Osteocyte (in vitro differentiated cells): Measurements from ENCODE around the gene ATG2B. TPM values are rescaled to one million over a fixed set of nuclear protein-coding genes. Genes with fewer than 3 reads are reported as not detected.

Experiments
- DNase-seq: peaks from one replicate; pipeline ENCODE4 v3.0.0; 2021; ENCODE audit warnings: mixed read lengths; ENCODE audit not compliant: unreplicated experiment; ENCODE audit errors: extremely low spot score
- H3K27ac Mint-ChIP-seq: one replicate; pipeline ENCODE4 v1.8.0; 2021; ENCODE audit warnings: mild to moderate bottlenecking, mixed read lengths; ENCODE audit not compliant: unreplicated experiment
- H3K27me3 Mint-ChIP-seq: one replicate; pipeline ENCODE4 v1.8.0; 2021; ENCODE audit warnings: mixed read lengths; ENCODE audit not compliant: unreplicated experiment
- H3K36me3 Mint-ChIP-seq: one replicate; pipeline ENCODE4 v1.8.0; 2021; ENCODE audit warnings: mixed read lengths; ENCODE audit not compliant: unreplicated experiment
- H3K4me1 Mint-ChIP-seq: one replicate; pipeline ENCODE4 v1.8.0; 2021; ENCODE audit warnings: mixed read lengths; ENCODE audit not compliant: unreplicated experiment
- H3K4me3 Mint-ChIP-seq: one replicate; pipeline ENCODE4 v1.8.0; 2021; ENCODE audit warnings: mild to moderate bottlenecking, moderate library complexity, mixed read lengths; ENCODE audit not compliant: unreplicated experiment
- H3K9me3 Mint-ChIP-seq: one replicate; pipeline ENCODE4 v1.8.0; 2021; ENCODE audit warnings: mixed read lengths; ENCODE audit not compliant: unreplicated experiment
- total RNA-seq: library from RNA; stranded (reverse); gene quantifications from 2 replicates; pipeline ENCODE4 v1.2.1, GENCODE V29; 2021
- TF ChIP-seq, protein P1 (sequence below): fragments of 200-600 bp; sonication (generic); IDR thresholded peaks from 2 replicates; pipeline ENCODE4 v1.5.0; 2021; ENCODE audit warnings: antibody characterized with exemption, mild to moderate bottlenecking, moderate library complexity

ATG2B gene
- total RNA-seq, 1 donor from 2014 or later, result 26.9 TPM

DNA sequence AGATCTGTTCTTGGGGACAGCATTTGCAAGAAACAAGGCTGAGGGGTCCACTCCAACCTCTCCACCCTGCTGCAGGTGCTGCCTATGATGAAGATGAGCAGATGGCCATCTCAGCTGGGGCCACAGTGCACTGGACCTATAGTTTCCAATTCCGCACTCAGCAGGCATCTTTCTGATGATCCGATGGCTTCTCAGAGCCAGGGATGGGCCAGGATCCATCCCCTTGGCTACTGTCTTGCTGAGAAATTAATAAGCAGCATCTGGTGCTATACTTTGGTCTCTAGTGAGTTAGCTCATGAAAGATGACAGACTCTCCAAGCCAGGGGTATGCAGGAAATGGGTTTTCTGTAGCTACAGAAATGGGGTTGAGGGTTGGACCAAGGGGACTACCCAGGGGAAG, 125.5 kb downstream of the ATG2B start:
- H3K9me3 Mint-ChIP-seq, result no peaks in the 10 kb centered on the region
- TF ChIP-seq, protein P1, sequence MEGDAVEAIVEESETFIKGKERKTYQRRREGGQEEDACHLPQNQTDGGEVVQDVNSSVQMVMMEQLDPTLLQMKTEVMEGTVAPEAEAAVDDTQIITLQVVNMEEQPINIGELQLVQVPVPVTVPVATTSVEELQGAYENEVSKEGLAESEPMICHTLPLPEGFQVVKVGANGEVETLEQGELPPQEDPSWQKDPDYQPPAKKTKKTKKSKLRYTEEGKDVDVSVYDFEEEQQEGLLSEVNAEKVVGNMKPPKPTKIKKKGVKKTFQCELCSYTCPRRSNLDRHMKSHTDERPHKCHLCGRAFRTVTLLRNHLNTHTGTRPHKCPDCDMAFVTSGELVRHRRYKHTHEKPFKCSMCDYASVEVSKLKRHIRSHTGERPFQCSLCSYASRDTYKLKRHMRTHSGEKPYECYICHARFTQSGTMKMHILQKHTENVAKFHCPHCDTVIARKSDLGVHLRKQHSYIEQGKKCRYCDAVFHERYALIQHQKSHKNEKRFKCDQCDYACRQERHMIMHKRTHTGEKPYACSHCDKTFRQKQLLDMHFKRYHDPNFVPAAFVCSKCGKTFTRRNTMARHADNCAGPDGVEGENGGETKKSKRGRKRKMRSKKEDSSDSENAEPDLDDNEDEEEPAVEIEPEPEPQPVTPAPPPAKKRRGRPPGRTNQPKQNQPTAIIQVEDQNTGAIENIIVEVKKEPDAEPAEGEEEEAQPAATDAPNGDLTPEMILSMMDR, result no peak
- no peak overlapping the region for H3K27ac Mint-ChIP-seq
- no peak overlapping the region for H3K4me3 Mint-ChIP-seq
- H3K27me3 Mint-ChIP-seq, result peaks cover 5% of the 10 kb centered on the region
- no peak for DNase-seq
- no peaks in the 10 kb centered on the region for H3K4me1 Mint-ChIP-seq
- H3K36me3 Mint-ChIP-seq, result no peaks in the 10 kb centered on the region

DNA sequence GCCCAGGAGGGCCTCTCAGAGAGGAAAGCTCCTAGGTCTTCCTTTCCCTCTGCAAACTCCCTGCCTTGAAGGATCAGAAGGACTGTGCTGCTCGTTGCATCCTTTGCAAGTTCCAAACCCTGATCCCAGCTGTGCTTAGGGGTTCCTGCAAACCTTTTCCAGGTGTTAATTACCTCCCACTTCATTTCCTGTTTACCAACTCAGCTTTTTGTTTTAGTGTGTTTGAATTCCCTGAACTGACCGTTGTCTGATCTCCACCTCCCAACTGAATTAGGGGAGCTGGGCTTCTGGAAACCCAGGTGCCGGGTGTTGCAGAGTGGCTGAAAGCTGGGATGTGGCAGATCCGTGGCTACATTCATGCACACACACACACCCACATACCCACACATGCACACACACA, 127.7 kb downstream of the ATG2B start:
- H3K27ac Mint-ChIP-seq, result no peak overlapping the region
- no peaks in the 10 kb centered on the region for H3K9me3 Mint-ChIP-seq
- H3K36me3 Mint-ChIP-seq, result no peaks in the 10 kb centered on the region
- no peak for DNase-seq
- no peaks in the 10 kb centered on the region for H3K4me1 Mint-ChIP-seq
- H3K4me3 Mint-ChIP-seq, result no peak overlapping the region
- TF ChIP-seq, protein P1, result no peak
- H3K27me3 Mint-ChIP-seq, result no peaks in the 10 kb centered on the region

DNA sequence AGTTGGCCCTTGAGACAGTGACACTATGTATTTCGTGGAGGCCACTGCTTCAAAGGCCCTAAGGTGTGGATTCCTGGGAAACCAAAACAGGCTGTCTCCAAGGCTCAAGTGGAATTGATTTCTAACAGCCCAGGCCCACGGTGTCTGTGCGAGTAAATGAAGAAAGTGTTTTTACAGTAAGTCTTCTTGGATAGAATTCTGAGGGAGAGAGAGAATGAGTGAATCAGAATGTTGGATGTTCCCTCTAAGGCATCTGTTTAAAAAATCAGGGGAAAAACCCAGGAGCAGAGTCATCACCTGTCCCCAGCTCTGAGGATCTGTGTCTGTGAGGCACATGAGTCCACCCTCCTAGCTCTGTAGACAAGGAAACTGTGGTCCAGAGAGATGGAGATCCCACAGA, 129.5 kb downstream of the ATG2B start:
- DNase-seq, result no peak
- Mint-ChIP-seq H3K27ac (no peak overlapping the region), H3K36me3 (no peaks in the 10 kb centered on the region), H3K9me3 (no peaks in the 10 kb centered on the region), H3K27me3 (no peaks in the 10 kb centered on the region), H3K4me3 (no peak overlapping the region), H3K4me1 (no peaks in the 10 kb centered on the region)
- TF ChIP-seq, protein P1, result no peak

DNA sequence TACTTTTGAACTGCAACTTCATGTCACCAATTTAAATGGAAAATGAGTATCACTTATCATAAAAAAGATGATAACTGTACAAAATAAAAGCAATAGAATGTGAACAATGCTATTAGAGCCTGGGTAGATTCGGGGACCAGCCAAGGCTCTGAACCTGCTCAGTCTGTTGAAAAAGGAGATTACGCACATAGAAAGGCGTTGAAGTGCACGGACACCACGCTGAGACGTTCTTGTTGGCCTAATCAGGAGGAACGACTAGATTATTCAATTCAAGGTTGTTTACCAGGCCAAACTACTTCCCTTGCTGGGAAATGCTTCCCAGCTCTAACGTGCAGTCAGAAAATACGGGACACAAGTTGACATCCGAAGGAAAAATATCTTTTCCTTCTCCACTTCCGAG, 130.6 kb downstream of the ATG2B start:
- Mint-ChIP-seq H3K36me3 (no peaks in the 10 kb centered on the region), H3K4me1 (no peaks in the 10 kb centered on the region), H3K9me3 (no peaks in the 10 kb centered on the region), H3K27ac (no peak overlapping the region), H3K4me3 (no peak overlapping the region), H3K27me3 (no peaks in the 10 kb centered on the region)
- TF ChIP-seq, protein P1, result no peak
- no peak for DNase-seq

DNA sequence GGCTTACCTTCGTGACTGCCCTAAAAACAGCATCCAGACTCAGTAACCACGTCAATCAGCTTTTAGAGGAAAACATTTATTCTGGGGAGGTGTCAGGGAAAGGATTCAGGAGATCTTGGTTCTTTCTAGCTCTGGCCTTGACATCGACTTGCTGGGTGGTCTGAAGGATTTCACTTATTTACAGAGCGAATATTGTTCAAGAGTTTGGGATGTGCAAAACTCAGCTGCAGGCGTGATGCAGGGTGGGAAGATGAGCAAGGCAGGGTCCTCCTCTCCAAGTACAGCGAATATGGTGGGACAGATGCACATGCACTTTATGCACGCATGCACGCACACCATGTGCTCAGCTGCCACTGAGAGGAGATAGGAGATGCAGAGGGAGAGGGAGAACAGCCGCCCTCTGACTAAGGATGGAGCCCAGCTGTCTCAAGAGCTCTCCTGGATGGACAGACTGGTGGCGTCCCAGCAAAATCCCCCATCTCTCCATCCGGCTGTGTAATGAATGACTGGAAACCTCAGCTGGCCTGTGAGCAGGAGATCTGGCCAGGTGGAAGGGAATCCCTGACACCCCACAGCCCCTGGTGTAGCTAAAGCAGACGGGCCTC, 131.5 kb downstream of the ATG2B start:
- Mint-ChIP-seq H3K9me3 (no peaks in the 10 kb centered on the region), H3K4me3 (no peak overlapping the region), H3K27me3 (no peaks in the 10 kb centered on the region), H3K27ac (no peak overlapping the region), H3K36me3 (no peaks in the 10 kb centered on the region), H3K4me1 (no peaks in the 10 kb centered on the region)
- TF ChIP-seq, protein P1, result no peak
- no peak for DNase-seq
